Activated T-helper 1 cell treated with Interleukin-2 at 50 U/mL for 16 hours (primary cell): ENCODE data around the gene VPS35.
"Not testable (repeated sequence)": the region's sequence is repeated elsewhere in the genome, so short reads cannot be mapped to it uniquely, and the experiment has no call there.

ENCODE experiments used
- DNase-seq: peaks from one replicate; pipeline ENCODE4 v3.0.0-alpha.2; 2020; ENCODE audit warnings: low read depth

The VPS35 gene

DNA sequence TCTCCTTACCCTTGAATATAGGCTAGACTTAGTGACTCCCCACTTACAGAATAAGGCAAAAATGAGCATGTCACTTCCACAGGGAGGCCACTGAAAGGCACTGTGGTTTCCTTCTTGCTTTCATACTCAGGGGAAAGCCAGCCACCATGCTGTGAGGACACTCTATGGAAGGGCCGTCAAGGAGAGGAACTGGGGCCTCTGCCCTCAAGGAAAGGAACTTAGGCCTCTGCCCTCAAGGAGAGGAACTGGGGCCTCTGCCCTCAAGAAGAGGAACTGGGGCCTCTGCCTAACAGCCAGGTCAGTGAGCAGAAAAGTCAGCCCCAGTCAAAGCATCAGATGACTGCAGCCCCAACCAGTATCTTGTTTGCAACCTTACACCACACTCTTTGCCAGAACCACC, 30.1 kb downstream of the VPS35 start:
- no peak for DNase-seq

DNA sequence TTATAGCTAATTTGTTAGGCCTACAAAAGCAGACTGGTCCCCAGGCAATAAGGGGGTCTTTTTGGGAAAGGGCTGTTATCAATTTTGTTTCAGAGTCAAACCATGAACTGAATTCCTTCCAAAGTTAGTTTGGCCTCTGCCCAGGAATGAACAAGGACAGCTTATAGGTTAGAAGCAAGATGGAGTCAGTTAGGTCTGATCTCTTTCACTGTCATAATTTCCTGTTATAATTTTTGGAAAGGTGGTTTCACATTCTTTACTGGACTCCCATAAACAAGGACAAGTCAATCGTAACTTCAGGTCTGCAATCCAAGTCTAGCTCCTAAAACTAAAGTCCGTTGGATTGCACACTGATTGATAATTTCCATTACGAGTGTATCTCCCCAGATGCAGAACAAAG, 37.7 kb downstream of the VPS35 start:
- DNase-seq = no peak

DNA sequence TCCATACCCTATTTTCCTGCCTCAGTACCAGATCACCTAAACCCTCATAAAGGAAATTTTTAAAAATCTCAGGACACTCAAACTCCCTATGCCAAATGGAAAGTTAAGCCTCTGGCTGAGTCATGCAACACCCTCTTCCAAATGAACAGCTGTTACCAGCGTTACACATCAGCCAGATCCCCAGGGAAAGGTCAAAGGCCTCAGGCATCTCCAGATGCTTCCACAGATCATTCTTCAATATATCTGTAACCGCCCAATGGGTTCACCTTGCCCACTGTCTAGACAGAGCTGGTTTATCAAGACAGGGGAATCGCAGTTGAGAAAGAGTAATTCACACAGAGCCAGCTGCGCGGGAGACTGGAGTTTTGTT, 38.7 kb downstream of the VPS35 start:
- DNase-seq = no peak

DNA sequence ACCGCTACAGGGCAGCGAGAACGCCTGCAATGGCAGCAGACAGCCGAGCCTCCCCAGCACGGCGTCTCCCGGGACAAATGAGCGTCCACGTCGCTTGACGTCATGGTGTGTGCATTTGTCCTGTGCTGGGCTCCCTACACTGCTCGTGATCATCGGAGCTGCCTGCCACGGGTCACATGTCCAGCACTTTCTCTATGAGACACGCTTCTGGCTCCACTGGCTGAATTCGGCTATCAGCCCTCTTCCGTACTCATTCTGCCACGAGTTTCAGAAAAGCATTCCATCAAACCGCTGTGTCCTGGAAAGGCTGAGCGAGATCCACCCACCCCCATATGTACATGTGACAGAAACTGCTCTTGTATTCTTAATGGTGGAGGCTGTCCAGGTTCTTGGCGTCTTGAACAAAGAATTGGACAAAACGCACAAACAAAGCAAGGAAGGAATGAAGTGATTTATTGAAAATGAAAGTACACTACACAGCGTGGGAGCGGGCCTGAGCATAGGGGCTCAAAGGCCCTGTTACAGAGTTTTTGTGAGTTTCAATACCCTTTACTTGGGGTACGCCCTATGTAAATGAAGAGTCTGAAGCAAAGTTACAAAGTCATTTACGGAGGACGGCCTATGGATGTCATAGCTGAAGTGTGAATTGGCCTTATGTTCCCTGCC, 39.3 kb downstream of the VPS35 start:
- DNase-seq = no peak

DNA sequence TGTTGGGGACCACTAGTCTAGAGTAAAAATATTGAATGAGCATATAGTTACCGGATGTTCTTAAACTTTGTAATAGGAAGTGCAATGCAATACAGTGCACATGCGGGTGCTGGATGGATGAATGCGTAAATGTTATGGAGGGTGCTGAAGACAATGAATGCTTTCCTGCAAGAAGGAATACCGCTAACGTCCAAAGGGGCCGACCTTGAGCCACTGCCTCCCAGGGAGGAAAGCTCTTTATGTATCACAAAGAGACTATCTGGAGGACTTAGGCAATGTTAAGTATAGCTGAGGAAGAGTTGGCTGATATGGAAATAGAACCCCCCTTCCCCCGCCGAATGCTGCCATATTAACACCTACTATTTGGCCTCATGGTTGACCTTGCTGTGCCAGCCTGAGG, 40.3 kb downstream of the VPS35 start:
- DNase-seq = no peak

DNA sequence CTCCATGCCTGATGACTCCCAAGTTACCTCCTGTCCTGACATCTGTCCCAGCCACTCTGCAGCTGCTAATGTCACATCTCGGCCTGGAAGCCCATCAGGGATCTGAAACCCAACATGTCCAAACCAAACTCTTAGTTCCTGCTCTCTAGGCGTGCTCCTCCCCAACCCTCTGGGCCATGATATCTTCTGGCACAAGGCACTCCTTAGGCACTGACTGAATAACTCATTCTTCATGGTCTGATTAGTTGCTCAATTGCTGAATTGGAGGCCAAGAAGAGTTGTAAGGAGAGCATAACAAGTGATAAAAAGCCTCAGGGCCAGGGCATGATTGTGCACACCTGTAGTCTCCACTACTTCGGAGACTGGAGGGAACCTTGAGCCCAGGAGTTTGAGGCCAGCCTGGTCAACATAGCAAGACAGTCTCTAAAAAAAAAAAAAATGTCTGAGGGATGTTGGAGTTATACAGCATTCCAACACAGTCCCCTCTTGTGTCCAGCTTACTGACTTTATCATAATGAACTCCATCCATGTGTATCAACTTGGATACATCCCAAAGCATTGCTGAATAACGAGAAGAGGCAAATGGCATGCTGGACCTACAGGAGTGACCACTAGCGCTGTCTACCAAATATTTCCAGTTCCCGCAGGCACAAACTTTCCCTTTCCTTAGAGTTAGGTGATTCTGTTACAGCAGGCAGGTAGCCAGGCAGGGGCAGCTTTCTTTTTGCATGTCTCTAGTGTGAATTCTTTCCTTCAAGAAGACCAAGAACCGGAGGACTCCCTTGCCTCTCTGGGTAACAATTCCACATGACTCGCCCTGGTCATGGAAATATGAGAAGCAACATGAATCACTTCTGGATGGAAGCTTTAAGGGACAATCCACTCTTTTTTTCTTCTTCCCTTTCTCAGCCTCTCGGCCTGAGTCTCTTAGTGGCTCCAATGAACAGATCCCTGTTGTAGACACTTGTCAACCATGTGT, 49.7 kb downstream of the VPS35 start:
- DNase-seq = no peak

DNA sequence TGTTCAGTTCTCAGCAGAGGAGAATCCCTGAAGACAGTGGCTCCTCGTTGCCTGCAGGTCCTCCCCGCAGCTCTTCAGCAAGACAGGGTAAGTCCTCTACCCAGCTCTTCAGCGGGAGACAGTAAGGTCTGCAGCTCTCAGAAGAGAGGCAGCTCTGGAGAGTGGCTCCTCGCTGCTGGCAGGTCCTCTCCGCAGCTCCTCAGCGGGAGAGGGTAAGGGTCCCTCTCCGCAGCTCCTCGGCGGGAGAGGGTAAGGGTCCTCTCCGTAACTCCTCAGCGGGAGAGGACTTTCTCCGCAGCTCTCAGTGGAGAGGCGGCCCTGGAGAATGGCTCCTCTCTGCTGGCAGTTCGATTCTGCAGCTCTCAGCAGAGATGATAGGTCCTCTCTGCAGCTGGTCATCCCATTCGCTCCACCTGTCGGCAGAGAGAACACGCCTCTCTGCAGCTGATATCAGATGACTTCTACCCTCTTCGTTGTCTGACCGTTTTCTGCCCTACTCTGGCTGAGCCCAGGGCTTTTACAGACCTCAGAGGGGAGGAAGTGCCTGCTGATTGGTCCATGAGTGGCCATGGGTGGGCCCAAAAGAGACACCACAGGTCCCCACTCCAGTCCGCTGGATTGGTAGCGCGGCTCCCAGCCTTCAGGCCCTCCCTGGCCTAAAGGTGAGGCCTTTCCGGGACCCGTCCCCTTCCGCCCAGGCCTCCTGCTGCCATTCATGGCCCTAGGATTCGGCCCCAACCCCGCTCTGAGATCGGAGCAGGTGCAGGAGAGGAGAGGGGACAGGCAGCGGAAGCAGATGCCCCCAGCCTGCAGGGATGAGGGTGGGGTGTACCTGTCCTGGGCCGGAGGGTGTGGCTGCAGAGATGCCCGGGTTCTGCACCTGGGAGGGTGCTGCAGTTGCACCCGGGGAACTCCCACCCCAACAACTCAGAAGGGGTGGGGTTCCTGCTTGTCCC, 55.9 kb downstream of the VPS35 start:
- no peak for DNase-seq

DNA sequence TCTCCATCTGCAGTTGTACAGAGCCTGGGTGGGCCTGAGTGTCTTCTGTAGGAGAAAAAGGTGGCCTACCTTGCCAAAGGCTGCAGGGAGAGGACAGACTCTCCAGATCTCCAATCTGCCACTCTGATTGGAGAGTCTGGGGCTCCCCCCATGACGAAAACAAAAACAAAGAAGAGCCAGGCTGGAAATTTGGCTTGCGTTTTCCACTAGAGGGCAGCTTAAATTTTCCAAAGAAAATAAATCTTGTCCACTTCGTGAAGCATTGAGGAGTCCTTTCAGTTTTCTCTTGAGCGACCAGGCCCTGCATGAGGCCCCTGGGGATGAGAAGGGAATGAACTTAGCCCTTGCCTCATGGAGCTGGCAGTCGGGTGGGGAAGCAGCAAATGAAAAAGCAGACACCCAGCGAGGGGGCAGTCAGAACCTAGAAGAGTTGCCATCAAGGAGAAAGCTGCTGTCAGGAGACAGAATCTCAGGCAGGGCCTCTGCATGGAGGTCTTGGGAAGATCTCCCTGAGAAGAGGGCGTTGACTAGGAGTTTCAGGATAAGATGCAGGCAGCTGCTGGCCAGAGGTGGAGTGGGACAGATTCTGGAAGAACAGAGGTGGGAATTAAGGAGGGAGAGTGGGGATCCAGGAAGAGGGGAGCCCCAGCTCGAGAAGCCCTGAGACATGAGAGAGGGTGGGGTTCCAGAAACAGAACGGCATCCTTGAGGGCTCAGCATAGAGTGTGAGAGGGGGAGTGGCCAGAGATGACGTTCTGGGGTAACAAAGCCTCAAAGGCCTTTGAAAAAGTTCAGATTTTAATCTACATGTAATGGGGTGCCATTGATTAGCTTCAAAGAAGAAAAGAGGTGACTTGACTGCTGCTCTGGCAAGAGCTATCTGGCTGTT, 59.4 kb downstream of the VPS35 start:
- DNase-seq = no peak

DNA sequence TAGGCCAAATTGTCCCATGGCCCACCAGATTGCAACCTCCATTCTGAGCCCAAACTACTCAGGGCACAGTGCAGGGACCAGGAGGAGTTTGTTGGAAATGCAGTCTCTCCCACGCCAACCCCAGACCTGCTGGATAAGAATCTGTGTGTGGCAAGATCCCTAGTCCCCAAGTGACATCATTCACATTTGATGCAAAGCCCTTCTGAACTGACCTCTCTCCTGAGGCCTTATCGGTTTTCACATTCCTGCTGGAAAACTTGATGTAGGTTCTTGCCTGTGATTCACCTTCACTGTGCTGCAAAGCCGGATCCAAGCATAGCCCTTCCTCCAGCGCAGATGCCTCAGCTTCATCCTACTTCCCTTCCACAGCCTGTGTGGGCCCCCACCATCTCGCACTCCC, 61.2 kb downstream of the VPS35 start:
- no peak for DNase-seq

DNA sequence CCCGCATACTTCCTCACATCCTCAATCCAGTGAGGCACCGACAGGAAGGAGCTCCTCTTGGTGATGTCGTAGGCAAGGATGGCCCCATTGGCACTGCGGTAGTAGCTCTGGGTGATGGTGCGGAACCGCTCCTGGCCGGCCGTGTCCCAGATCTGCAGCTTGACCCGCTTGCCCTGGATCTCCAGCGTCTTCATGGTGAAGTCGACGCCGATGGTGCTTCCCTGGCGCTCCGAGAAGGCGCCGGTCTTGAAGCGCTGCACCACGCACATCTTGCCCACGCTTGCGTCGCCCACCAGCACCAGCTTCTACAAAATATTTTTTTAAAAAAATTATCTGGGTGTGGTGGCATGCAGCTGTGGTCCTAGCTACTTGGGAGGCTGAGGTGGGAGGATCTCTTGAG, 62.3 kb downstream of the VPS35 start:
- DNase-seq = not testable (repeated sequence)

DNA sequence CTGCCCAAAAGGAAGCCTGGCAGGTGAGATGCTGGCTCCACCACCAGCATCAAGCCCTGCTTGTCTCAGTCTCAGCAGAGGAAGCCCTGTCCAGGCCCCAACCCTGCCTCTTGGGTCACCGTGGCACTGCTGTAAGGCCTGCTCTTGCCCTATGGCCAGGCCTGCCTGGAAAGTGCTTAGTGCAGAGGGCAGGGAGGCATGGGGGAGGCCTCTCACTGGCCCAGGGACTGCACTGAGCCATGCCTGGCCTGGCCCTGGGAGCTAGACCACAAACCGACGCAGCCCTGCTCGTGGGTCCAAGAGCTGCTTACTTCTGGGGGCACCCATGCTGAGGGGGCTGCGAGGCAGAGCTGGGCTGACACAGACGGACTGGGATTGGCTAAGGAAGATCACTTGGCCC, 64.1 kb downstream of the VPS35 start:
- DNase-seq = not testable (repeated sequence)

DNA sequence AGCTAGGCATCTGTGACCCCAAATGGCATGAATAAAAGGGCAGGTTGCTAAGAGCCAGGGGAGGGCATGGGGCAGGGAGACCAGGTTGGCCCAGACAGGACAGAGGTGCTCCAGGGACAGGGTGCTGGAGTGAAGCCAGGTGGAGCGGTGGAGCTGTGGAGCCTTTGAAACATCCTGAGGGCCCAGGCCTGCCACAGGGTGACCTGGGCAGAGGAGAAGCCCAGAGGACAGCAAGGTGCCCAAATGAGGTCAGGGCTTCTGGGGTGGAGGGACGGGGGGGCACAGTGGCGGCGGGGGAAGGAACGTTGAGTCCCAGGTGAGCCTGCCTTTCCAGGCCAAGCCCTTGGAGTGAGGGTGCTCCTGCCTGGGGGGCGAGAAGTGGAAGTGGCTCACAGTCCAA, 65.3 kb downstream of the VPS35 start:
- not testable (repeated sequence) for DNase-seq

DNA sequence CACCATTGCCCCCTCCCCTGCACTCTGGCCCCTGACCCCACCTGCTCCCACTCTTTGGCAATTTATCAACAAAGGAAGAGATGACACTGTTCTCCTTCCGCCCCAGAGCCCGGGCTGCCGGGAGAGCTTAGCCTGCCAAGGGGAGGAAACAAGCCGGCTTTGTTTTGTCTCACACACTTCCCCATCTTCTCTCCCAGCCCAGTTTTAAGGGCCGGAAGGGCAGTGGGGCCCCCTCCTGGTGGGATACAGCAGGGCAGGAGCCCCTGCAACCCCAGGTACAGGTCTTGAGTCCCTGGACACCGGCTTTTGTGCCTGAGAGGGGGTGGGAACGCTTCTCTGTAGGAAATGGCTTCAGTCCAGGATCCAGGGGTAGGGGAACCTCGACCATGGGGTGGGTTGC, 65.7 kb downstream of the VPS35 start:
- not testable (repeated sequence) for DNase-seq

DNA sequence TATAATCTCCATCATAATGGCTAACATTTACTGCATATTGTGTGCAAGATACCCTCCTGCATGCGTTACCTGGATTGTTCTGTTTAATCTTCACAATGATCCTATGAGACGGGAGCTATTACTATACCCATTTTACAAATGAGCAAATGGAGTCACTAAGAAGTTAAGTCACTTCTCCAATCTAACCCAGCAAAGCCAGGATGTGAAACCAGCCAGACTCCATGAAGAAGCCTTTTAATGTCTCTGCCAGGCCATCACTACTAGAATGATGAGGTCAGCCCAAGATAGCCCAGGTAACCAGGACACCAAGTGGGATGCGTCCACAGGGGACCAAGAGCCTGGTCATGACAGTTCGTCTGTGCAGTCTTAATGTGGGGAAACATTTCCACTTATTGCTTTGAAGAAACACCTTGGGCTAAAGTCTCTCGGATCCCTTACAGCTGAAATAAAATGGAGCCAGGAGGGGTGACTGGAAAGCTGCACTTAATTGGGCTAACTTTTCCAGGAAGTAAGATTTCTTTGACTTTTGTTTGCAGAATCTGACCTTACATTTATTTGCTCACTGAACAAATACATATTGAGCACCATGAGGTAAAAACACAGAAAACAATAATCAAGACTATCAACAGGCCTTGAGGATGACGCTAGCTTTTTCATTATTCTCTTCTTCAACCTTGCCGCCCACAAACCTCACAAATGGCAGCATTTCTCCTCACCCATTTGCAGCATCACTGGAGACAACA, 66.9 kb downstream of the VPS35 start:
- no peak for DNase-seq

DNA sequence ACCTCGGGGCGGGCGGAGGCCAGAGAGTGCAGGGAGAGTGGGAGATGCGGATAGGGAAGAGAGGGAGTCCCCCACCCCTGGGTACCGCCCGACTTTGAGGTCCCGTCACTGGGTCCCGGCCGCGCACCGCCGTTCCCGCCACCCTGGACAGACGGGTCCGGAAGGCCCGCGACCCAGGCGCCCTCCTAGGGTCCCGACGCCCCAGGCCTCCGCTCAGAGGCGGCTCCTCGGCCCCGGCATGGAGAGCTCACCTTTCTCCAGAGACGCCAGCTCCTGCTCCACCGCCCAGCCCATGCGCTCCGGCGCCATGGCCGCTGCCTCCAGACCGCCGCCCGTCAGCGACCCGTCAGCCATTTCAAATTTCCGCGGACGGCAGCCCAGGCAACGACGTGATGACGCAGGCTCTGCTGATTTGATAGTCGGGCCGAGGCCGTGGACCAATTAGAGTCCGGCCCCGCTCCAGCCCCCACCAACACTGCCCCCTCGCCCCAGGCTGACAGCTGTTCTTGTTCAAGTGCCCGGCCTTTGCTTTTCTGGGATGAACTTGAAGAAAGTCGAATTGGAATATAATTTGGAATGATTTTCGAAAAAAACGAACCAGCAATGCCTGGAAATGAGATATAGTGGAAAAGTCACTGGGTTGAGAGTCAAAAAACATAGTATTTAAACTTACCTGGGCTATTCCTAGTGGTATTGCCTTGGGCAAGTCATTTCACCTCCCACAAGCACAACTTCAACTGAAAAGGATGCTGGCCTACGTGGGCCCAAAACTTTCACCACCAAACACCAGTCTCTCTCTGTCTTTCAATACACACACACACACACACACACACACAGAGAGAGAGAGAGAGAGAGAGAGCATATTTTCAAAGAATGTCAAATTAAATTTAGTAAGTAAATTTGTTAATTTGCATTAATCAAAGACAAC, 67.7 kb downstream of the VPS35 start, which contains the start of gene SHCBP1:
Gene SHCBP1 (minus strand): TSS at position 374 of the 928 bp plus-strand sequence. CDS start 20 bp downstream, at position 354.
- peak; percentile 35 for DNase-seq

DNA sequence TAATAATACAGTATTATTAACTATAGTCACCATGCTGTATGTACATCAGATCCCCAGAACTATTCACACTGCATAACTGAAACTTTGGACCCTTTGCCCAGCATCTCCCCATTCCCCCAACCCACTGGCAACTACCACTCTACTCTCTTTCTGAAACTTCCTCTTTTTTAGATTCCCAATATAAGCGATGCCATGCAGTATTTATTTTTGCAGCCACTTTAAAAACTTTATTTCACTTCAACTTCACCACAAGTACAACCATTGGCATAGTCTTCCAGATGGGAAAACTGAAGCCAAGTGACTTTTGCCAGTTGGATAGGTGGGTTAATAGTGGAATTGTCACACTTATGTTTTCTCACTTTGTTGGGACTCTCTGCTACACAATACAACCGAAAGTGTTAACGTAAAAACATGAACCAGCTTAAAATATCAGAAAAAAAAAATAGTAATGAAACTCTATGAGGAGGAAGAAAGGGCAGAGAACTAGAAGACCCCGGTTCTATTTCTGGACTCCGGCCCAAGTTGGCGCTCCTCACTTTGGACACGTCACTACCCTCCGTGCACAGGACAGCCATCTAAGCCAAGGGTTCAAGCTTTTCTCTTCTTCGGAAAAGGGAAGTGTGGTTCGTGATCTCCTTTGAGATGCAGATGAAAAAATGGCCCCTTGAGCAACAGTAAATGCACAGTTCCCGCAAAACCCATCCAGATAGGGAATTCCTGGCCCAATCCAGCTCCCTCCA, 68.5 kb downstream of the VPS35 start:
- DNase-seq = no peak

DNA sequence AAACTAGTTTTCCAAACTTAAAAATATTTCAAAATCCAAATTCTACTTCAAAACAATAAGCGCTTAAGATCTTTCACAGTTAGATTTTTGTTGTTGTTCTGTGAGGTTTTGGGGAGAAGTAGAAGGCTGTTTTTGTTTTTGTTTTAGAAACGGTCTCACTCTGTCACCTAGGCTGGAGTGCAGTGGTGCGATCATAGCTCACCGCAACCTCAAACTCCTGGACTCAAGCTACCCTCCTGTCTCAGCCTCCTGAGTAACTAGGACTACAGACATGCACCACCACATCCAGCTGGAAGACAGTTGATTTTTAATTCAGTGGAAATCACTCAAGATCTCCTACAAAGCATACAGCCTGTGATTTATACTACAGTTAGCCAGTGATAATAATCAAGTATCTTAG, 70.5 kb downstream of the VPS35 start:
- DNase-seq = no peak

DNA sequence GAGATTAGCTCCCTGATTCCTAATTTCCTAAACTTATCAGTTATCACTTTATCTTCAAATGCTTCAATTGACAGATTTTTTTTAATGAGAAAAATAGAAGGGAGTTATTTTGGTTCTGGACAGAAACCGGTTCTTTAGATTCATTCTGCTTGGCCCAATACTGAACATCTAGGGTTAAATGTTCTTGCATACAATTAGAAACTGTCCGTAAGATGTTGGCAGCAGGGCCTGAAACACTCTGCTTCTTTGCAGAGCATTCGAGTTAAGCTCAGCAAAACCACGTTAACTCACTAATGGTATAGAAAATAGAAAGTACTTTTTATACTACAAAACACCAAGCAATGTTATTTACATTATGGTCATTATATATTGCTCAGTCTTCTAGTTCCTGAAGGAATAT, 75.0 kb downstream of the VPS35 start:
- no peak for DNase-seq

DNA sequence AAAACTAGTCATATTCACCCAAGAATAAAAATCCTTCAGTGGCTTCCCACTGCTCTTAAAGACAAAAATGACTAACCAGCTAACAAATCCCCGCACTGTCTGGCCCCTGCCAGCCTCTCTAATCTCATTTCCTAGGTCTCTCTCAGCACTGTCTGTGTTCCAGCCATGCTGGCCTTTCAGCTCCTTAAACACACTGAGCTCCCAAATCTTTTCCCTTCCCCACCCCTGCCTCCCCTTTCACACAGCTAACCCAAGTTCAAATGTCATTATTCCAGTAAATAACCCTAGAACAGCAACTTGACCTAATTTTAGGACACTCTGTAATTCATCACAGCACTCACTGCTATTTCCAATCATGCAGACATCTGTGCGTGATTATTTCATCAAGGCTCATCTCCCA, 75.6 kb downstream of the VPS35 start:
- no peak for DNase-seq
